IPS DF 4.7 (cell line): ENCODE results near the gene SMOC1.

Experiments used
- DNase-seq: peaks from one replicate; pipeline ENCODE4 v3.0.0-alpha.2; 2013; ENCODE audit warnings: low spot score; ENCODE audit errors: extremely low read depth

Gene SMOC1

DNA sequence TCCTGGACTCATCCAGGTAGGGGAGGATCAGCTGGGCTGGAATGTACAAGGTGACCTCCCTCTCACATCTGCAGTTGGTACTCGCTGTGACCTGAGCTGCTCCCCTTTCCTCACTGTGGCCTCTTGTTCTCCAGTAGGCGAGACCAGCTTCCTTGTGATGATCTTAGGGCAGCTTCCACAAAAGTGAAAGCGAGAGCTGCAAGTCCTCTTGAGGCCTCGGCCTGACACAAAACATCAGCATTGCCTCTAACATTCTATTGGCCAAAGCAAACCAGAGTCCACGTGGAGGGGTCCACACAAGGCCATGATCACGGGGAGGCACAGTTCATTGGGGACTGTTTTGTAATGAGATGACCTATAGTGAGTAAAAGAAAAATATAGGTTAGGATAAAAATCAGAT lies 127.5 kb downstream of the SMOC1 start:
- no peak for DNase-seq

DNA sequence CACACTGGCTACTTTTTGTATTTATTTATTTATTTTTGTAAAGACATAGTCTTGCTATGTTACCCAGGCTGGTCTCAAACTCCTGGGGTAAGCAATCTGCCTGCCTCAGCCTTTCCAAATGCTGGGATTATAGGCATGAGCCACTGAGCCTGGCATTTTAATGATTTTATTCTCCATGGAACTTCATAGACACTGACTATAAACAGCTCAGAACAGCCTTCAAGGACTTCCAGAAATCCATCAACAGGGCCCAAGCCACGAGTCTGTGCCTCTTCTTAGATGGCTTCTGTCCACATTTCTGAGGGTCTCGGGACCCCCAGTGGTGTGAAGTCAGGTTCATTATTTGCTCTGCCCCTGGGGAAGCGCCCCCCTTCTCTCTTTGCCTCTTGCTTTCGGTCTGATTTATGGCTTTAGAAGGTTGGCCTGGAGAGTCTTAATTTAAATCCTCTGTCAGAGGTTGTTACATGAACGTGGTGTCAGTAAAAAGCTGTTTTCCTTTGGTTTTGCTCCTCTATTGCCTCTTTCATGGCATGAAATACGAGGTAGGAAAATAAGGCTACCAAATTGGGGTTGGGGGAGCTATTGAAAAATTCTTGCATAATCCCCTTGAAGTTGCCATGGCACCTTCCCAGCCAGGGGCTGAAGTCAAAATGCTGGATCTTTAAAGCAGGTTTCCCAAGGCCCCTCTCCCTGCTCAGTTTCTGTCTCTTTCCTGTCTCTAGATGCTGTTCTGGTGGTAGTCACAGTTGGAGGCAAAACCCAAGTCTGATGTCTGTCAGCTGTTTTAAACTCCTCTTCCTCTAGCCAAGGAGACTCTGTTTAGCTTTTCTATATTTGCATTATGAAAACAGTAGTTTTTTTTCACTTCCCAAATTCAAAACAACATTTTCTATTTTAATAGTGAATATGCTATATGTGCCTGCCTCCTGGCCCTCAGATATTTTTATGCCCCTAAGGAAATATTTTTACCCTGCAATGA lies 129.4 kb downstream of the SMOC1 start:
- DNase-seq: no peak

DNA sequence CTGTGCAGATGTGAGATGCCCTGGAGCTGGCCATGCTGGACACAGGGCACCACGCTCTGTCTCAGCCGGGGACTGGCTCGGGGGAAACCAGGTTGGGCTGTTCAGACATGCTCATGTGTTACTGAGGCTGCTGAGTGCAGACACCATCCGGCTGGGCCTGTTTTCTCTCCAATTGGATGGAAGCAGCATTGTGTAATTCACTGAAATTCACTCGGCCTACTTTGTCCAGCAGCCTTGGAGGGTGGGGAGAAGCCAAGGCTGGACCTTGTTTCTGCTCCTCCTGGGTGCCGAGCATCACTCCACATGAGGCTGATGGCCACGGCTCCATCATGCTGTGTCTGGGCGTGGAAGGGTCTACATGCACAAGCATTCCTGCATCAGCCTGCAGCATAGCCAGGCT lies 130.7 kb downstream of the SMOC1 start:
- DNase-seq: no peak

DNA sequence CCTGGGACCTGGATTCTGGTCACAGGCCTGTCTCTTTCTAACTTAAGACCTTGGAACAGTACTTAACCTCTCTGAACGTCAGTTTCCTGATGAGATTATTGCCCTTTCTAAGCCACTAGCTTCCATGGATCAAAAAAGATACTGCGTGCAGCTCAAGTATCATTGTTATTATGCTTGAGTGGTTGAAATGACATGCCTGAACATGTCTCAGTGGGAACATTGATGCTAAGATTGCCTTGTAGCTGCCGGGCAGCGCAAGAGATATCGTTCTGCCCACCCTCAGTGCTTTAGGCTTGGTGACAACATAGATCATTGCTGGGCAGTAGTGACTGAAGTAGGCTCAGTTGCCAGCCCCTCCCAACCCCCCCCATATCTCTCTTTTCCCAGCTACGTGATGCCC lies 131.9 kb downstream of the SMOC1 start:
- DNase-seq: no peak

DNA sequence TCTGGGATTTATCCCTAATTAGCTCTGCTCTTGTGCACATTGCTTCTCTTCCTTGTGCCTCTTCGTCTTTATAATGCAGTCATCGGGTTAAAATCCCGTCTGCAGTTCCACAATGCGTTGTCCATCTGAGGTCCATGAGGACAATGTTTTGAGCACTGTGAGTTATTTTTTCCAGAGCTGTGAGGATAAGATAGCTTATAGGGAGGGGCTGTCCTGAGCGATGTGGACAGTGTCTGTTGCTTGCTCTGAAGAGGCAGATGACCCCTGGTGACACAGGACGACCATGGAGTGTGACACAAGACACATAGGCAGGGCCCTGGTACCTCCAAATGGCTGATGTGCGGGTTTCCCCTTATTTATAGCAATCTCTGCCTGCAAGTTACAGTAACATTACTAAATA lies 132.5 kb downstream of the SMOC1 start:
- DNase-seq: no peak

DNA sequence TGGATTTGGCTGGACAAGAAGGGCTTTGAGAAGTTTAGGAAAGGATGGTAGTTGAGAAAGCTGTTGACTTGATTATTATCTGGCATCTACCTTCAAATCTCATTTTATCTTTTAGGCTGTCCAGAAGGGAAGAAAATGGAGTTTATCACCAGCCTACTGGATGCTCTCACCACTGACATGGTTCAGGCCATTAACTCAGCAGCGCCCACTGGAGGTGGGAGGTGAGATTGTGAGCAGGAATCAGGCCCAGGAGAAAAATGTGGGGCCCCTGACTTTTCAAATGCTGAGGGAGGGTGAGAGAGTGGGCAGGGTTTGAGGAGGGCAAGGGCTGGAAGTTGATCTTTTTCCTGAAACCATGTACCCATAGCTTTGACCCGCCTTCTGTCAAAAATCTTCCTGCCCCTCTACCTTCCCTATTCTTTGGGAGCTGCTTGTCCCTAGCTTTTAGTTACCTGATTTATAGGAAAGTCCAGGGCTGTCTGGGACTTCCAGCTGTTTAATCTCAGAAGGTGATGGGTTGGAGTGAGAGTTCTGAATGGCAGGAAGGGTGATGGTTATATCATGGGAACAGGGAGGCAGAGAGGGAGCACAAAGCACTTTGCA lies 134.2 kb downstream of the SMOC1 start:
- DNase-seq: peak; percentile 28

DNA sequence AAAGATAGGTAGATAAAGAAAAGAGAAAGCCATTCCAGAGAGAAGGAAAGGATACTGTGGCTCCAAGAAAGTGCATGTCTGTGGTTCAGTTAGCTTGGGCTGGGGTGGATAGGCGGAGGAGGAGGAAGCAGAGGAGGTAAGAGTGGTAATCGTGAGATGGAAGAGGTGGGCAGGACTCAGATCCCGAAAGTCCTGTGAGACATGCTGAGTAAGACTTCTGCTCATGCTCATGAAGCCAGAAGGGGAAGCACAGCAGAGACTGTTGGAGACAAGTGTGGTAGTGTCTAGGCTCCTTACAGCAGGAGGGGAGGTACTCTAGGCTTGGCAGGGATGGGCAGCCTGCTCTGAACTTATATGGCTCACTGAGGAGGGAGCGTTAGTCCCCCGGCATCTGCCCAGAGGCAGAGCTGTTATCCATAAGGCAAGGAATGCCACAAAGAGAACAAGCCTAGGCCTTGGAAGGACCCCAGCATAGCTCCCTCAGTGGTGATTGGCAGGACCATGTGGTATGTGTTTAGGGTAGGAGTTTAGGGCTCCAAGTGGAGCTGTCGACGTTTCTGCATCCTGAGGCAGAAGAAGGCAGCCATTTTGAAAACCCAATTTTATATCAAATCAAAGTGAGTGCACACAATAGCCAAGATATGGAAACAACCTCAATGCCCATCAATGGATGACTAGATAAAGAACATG lies 135.3 kb downstream of the SMOC1 start:
- DNase-seq: no peak

DNA sequence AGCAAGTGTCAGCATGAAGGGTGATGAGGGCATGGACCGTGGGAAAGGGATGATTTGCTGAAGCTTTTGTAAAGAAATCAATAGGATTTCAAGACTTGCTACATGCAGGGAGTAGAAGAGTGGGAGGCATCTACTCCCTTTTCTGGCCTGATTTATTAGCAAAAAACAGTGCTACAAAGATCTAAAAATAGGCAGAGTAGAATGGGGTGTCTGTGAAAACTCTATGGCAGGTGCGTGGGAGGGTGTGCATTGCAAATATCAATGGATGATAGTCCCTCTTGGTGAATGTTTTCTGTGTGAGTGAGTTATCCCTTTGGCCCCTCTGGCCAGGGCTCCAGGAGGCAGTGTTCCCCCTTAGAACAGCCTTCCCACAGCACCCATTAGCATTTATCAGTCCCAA lies 139.0 kb downstream of the SMOC1 start:
- DNase-seq: no peak

DNA sequence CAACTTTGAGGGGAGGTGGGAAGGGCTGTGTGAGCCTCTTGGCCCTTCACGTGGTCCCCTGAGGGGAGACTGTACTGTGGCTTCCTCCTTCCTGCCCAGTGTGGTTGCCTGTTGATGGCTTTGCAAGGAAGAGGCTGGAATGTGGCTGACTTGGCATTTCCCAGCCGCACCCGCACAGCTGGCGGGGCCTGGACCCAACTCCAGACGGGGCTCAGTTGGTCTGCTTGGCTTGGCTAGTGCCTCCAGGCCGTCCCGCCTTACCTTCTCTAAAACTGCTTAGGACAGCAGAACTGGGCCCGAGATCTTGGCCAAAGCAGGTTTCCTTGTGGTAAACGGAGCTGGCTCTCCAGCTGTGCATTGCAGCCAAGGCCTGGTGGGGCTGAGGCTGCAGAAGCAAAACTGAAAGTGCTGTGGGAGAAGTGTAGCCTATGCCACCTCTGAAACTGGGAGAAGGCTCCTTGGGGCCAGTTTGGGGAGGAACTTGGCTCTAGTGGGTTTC lies 139.5 kb downstream of the SMOC1 start:
- no peak for DNase-seq

DNA sequence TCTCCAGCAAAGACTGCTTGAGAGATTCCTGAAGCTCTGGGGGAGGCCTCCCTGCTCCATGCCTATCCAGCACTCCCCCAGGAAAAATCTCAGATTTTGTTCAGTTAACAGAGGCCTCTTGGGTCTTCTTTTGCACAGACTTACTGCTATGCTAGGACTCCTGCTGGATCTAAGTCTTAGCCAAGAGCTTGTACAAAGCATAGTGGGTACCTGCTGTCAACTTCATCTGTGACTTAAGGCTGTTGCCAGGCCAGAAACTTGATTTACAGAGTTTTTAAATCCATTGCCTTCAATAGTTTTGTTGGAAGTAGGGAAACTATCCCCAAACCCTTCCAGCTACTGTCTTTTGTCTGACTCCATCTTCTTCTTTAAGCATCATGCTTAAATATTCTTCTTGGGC lies 140.5 kb downstream of the SMOC1 start:
- DNase-seq: no peak

DNA sequence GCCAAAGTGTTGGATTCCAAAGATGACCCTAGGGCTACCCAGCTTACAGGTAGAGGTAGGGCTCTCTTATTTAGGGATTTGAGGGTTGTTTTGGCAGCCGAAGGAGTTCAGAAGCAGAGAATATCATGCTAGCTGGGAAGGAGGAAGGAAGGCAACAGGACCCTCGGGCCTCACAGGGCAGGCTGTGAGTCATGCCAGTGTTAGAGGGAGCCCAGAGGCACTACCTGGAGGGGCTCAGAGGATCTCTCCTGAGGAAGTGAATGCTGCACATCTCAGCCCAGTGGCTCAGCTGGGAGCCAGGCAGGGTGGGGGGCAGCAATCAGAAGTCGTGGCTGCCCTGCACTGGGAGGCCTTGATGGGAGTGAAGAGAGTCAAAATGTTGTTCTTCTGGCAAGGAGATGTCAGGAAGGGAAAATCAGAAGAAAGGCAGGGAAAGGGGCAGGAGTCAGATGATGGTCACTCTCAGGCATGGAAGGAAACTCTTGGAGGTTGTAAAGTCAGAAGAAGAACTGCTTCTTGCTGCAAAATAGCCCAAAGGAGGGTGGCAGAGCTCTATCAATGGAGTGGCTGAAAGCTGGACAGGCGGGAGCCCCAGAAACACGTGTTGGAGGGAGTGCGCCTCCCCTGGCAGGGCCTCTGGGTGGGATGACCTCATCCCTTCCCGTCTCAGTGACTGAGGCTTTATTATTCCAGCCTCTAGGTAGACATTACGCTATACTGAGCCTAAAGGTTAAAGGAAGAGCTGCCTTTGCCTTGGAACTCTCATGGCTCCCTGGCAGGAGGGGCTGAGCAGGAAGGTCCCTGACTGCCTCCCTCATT lies 141.3 kb downstream of the SMOC1 start:
- DNase-seq: no peak

DNA sequence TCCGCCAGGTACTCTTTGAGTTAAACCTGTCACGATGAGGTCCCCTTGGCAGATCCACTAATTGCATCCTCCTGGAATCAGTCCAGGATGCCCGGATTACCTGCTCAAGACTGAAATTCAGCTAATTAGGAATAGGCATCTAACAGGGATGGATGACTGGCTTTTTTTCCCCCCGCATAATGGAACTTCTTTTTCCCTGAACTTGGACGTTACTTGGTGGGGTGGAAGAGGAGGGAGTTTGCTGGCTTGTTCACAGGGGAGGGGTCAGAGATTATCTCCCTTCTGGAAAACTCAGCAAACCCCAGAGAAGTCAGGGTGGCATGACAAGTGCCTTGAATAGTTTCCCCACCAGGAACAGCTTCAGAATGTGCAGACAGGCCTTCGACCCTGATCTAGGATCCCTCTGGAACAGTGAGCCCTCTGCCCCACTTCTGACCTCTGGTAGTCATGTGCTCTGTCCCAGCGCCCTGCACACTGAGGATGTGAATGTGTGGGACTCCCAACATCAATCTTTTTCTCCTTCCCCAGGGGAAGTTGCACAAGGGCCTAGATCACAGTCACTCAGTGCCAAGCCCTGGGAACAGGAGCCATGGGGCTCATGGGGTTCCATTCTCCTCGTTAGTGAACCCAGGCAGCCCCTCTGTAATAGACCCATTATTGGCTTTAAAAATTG lies 142.5 kb downstream of the SMOC1 start:
- DNase-seq: no peak

DNA sequence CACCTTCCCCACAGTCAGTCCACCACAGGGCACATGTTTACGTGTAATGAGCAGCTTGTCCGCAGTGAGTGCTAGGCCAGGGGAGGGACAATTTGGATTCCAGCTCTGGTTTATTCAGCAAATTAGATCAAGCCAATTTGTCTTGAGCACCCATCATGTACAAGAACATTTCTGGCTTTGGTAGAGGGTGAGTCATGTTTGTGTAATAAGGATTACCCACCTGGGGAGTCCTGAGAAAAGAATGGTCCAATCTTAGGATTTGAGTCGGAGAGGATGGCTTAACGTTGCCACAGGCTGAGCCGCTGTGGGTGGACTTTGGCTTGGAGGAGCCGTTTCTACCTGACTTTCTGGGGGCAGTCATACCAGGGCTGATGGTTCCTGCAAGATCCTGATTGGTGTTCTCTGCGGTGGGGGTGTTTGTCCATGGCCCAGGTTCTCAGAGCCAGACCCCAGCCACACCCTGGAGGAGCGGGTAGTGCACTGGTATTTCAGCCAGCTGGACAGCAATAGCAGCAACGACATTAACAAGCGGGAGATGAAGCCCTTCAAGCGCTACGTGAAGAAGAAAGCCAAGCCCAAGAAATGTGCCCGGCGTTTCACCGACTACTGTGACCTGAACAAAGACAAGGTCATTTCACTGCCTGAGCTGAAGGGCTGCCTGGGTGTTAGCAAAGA lies 143.7 kb downstream of the SMOC1 start:
- DNase-seq: no peak

DNA sequence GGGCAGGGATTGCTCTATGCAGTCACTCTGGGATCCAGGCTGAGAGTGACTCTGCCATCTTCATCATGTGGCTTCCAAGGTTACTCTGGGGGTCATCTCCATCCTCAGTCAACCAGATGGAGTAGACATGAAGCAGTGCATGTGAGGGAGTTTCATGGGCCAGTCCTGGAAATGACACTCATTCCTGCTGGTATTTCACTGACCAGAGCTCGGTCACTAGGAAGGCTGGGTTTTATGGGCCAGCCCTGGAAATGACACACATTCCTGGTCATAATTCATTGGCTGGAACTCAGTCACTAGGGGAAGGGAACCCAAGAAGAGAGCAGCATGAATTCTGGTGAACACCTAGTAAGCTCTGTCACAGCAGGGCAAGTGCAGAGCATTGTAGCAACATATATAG lies 144.7 kb downstream of the SMOC1 start:
- DNase-seq: no peak

DNA sequence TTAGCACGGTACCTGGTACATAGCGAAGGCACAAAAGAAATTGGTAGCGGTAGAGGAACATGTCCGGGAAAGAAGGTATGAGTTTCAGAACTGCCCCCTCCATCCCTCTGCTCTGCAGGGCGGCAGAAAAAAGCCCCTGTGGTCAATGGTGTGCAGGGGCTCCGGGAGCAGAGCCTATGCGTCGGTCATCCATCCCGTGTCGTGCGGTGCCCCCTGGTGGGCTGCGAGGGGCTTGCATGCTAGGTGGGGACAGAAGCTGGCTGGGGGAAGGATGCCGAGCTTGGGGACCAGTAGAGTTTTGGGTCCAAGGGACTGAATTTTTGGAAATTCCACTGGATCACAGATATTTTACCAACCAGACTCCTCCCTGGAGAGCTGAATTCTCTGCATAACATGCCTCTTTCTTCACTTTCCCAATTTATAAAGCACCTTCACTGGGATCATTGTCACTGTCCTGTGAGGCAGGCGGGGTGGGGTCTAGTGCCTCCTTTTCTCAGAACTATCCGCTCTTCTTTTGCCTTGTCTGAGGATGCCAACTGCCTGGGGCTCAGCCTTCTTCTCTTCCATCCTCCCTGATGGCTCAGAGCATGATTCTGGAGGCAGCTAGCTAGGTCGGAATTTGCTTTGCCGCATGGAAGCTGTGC lies 148.7 kb downstream of the SMOC1 start:
- peak; percentile 30 for DNase-seq

DNA sequence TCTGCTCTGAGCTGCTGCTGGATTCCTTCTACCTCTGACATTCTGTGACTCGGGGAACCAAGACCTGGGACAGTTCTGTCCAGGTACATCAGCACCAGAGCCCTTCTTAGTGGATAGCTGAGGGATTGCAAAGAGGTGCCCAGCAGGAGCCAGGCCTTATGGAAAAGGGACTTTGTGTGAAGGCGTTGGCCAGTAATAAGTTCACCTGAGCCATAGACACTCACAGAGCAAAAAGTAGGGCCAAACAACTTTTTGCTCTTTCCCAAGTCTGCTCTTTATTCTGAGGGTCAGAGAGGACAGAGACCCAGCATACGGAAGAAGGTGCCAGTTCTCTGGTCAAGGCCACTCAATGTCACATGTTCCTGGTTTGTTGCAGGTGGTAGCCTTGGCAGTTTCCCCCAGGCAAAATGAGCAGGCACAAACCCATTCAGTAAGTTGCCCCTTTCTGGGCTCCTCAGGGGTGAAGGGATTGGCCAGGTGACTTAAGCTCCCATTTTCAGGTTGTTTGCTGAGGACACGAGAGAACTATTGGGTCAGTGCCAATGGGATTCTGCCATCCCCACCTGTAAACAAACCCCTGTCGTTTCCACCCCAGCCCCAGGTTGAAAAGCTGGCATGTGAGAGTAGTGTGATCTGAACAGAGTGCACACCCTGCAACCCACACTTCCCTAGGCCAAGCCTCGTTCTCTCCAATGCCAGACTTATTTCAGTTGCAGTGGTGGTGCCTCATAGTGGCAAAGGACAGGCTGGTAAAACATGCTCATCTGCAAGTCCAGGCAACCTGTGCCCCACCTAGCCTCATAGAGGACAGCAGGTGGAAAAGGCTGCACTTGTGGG lies 150.3 kb downstream of the SMOC1 start:
- DNase-seq: no peak

DNA sequence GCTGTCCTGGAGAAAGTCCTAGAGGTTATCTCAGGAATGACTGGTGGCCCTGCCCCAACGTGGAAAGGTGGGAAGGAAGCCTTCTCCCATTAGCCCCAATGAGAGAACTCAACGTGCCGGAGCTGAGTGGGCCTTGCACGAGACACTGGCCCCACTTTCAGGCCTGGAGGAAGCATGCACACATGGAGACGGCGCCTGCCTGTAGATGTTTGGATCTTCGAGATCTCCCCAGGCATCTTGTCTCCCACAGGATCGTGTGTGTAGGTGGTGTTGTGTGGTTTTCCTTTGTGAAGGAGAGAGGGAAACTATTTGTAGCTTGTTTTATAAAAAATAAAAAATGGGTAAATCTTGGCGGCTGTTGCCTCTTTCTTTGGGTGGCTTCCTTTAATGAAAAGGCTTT lies 152.8 kb downstream of the SMOC1 start:
- no peak for DNase-seq

DNA sequence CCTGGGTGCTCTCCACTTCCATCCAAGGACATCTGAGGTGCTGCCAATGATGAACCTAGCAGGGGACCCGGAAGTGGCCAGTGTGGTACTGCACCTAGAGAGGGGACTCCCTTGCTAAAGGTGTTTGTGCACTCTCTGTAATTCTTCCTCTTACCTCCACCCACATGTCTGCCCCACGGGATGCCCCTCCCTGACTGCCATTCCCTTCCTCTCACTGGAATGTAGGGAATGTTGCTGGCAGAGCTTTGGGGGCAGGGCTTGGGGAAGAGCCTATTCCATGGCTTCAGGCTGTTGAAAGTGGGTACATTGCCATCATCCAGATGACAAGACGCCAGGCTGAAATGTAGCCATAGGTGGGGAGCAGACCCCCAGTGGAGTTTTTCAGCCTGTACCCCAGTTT lies 153.2 kb downstream of the SMOC1 start:
- no peak for DNase-seq

DNA sequence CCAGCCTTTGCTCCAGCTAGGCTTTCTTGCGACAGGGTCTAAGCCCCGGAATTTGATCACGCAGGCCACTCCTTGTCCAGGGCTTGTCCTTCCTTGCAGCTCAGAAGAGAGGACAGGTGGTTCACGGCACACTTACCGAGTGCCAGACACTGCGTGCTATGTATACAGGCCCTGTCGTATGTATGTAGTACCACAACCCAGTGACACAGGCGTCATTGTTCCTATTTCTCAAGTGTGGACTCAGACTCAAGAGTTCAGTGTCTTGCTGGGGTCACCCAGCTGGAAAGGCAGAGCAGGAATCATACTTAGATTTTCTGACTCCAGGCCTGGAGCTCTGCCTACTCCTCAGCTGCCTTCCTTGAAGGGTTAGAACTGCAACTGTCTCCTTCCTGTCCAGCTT lies 153.9 kb downstream of the SMOC1 start:
- DNase-seq: no peak
